ENCODE measurements around the gene RASA2. TPM values are rescaled to one million over a fixed set of nuclear protein-coding genes. Genes with fewer than 3 reads are reported as not detected.
A peak's percentile ranks its signal among the peaks of the same experiment; 100 is the strongest.

The RASA2 gene
- total RNA-seq (1 to 10 TPM; 2.7 to 7.7 (median 5.1) TPM), polyA plus RNA-seq (1 to 10 TPM; 1.4 to 6.5 TPM)
- long read RNA-seq, donor 1, full-length matches to known transcripts = 1 of 3 reads
- long read RNA-seq, donor 1, partial matches to known transcripts = 0 of 3 reads
- long read RNA-seq, donor 1, other reads (novel, unspliced or antisense) = 2 of 3 reads
- long read RNA-seq, donor 2, partial matches to known transcripts = 1 of 3 reads
- long read RNA-seq, donor 2, other reads (novel, unspliced or antisense) = 2 of 3 reads
- long read RNA-seq, donor 3, full-length matches to known transcripts = 1 of 5 reads
- long read RNA-seq, donor 3, partial matches to known transcripts = 2 of 5 reads
- long read RNA-seq, donor 3, other reads (novel, unspliced or antisense) = 2 of 5 reads

DNA sequence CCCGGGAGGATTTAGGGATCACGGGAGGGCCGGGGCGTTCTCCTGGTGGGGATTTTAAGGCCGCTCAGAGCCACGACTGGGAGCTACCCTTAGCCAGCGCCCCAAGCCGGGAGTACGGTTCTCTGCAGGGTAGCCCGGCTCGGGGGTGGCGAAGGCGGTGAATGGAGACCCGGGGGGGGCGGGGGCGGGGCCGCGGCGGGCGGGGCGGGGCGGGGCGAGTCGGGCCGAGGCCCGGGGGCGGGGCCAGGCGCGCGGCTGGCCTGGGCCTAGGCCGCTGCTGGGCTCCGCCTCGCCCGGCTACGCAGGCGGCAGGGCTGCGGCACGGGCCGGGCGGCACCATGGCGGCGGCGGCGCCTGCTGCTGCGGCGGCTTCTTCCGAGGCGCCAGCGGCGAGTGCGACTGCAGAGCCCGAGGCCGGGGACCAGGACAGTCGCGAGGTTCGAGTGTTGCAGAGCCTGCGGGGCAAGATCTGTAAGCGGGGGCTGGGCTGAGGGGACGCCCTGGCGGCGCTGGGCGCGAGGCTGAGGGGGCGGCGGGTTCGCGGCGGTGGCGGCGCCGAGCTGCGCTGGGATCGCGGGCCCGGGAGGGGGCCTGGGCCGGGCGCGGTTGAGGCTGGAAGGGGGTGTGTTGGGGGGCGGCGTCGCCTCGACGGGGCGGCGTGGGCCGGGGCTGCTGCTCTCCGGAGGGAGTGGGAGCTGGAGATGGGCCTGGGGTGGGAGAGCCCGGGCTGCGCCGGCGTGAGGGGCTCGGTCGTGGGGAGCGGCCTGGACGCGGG is at the start of gene RASA2:
Gene RASA2, plus strand, starts transcription at position 282 of the 775 bp plus-strand sequence. Its CDS starts 57 bp downstream, at position 339.
- ATAC-seq = peak; percentile 87 to 96 (median 94)
- no peaks in the 10 kb centered on the region for H3K36me3 ChIP-seq
- WGBS, 2 donors = 0 to 1% methylated on average over 83 to 95 of the region's 96 CpGs
- TF ChIP-seq CTCF (IDR thresholded peaks at IDR 0.05) = no peak
- H3K27me3 ChIP-seq = no peaks in the 10 kb centered on the region
- H3K4me3 ChIP-seq = peak within 1 kb of the TSS; percentile 69 to 92 (median 86)
- H3K27ac ChIP-seq = peak within 1 kb of the TSS; percentile 86 to 97 (median 95)
- H3K9me3 ChIP-seq = no peaks in the 10 kb centered on the region
- peak; percentile 72 to 77 for DNase-seq
- intact Hi-C loops (cut with DNase I) = loop anchor here in 1 of 10 donors (5.0 kb wide), 1 partner anchor 60 kb away; no protein-coding TSS in a partner anchor
- peaks cover 0 to 80% (median 19%) of the 10 kb centered on the region in 9 donors for H3K4me1 ChIP-seq

DNA sequence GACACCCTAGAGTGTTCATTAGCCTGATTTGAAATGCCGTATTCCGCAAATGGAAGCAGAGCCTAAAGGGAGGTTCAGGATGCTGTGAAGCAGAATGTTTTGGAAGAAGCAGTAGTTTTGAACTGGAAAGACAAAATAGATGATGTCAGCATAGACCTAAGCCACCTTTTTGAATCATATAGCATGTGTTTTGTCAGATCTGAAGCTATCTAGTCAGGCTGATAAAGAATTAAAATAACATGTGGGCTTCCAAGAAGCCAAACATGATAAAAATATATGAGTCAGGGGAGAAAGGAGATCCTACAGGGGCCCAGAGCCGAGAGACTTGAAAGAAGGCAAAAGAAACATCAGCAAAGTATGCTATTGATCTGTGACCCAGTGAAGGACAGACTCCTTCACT is 47.2 kb upstream of the RASA2 start:
- WGBS, 2 donors = 66 to 69% methylated on average over 3 of the region's 3 CpGs
- Histone ChIP-seq H3K27me3 (no peaks in the 10 kb centered on the region), H3K27ac (peak overlapping the region; percentile 17 to 92 (median 82)), H3K36me3 (peaks cover 0 to 66% (median 25%) of the 10 kb centered on the region in 9 donors), H3K4me3 (no peak overlapping the region), H3K4me1 (peaks cover 14 to 92% (median 76%) of the 10 kb centered on the region in 9 donors), H3K9me3 (no peaks in the 10 kb centered on the region)
- ATAC-seq = no peak
- intact Hi-C loops (cut with DNase I) = loop anchor here in 1 of 10 donors (2.0 kb wide), 1 partner anchor 33 kb away; no protein-coding TSS in a partner anchor
- TF ChIP-seq CTCF (IDR thresholded peaks at IDR 0.05) = no peak
- no peak for DNase-seq

DNA sequence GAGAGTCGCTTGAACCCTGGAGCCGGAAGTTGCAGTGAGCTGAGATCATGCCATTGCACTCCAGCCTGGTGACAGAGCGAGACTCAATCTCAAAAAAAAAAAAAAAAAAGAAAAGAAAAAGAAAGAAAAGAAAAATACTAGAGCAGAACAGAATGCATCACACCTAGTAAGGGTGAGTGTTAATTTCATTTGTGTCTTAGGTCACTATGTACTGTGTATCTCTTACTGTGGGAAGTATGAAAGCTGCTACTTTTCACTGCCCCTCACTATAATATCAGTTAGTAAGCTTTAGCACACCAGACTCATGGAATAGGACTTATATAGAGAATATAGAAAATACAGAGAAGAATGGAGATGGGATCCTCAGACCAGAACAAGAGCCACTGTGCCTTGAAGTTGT is 45.9 kb upstream of the RASA2 start:
- Histone ChIP-seq H3K27me3 (no peaks in the 10 kb centered on the region), H3K27ac (peak overlapping the region; percentile 75 to 92 (median 84)), H3K36me3 (peaks cover 0 to 75% (median 31%) of the 10 kb centered on the region in 9 donors), H3K4me1 (peaks cover 14 to 93% (median 79%) of the 10 kb centered on the region in 9 donors), H3K4me3 (no peak overlapping the region), H3K9me3 (no peaks in the 10 kb centered on the region)
- intact Hi-C loops (cut with DNase I) = loop anchor here in 6 of 10 donors (1.0 to 5.0 kb wide), 4 partner anchors 39 to 80 kb away; partner anchors contain the start of gene ZBTB38 (in 5 of the 6)
- WGBS, 2 donors = 97 to 98% methylated on average over 3 of the region's 3 CpGs
- ATAC-seq (no peak), DNase-seq (no peak)
- no peak for TF ChIP-seq CTCF (IDR thresholded peaks at IDR 0.05)

Data from heart right ventricle (tissue), 16 donors.